HEK293T (cell line): ENCODE results near the gene POLR3GL.

Source experiments
- CTCF ChIA-PET: fragments of 350-600 bp; formaldehyde crosslinking; extraction: SDS; loops from one replicate; lab custom pipeline; 2021; ENCODE audit warnings: antibody characterized with exemption, inconsistent platforms; lab: Yijun Ruan, JAX
- POLR2A ChIA-PET: fragments of 350-600 bp; formaldehyde crosslinking; extraction: SDS; loops from one replicate; lab custom pipeline; 2020; ENCODE audit warnings: antibody characterized with exemption, inconsistent platforms; lab: Yijun Ruan, JAX
- DNase-seq: peaks from one replicate; pipeline ENCODE4 v3.0.0; 2012; ENCODE audit warnings: mixed read lengths; ENCODE audit errors: extremely low spot score
- ARNT ChIP-seq: fragments of 450-650 bp; IDR thresholded peaks from 2 replicates; pipeline ENCODE4 v1.6.1; 2017; ENCODE audit warnings: mild to moderate bottlenecking
- BHLHE40 ChIP-seq: fragments of 450-650 bp; IDR thresholded peaks from 2 replicates; pipeline ENCODE4 v1.6.1; 2016; ENCODE audit warnings: mild to moderate bottlenecking, moderate library complexity, borderline replicate concordance
- CTBP1 ChIP-seq: fragments of 450-650 bp; IDR thresholded peaks from 2 replicates; pipeline ENCODE4 v1.6.1; 2016; ENCODE audit warnings: borderline replicate concordance
- ELF4 ChIP-seq: fragments of 450-650 bp; IDR thresholded peaks from 2 replicates; pipeline ENCODE4 v1.6.1; 2017; ENCODE audit warnings: antibody characterized with exemption
- FOXA1 ChIP-seq: fragments of 450-650 bp; IDR thresholded peaks from 2 replicates; pipeline ENCODE4 v1.6.1; 2016; ENCODE audit warnings: mild to moderate bottlenecking
- FOXK2 ChIP-seq: fragments of 450-650 bp; IDR thresholded peaks from 2 replicates; pipeline ENCODE4 v1.6.1; 2016; ENCODE audit warnings: mild to moderate bottlenecking
- FOXM1 ChIP-seq: fragments of 450-650 bp; IDR thresholded peaks from 2 replicates; pipeline ENCODE4 v1.6.1; 2017; ENCODE audit warnings: mild to moderate bottlenecking, borderline replicate concordance
- HDGF ChIP-seq: fragments of 450-650 bp; IDR thresholded peaks from 2 replicates; pipeline ENCODE4 v1.6.1; 2017; ENCODE audit warnings: antibody characterized with exemption, borderline replicate concordance
- L3MBTL2 ChIP-seq: fragments of 450-650 bp; conservative IDR thresholded peaks from 2 replicates; pipeline ENCODE4 v1.6.1; 2016; ENCODE audit warnings: mild to moderate bottlenecking
- LEF1 ChIP-seq: fragments of 450-650 bp; IDR thresholded peaks from 2 replicates; pipeline ENCODE4 v1.6.1; 2017; ENCODE audit warnings: mild to moderate bottlenecking, borderline replicate concordance
- NFRKB ChIP-seq: fragments of 450-650 bp; IDR thresholded peaks from 2 replicates; pipeline ENCODE4 v1.6.1; 2016; ENCODE audit warnings: mild to moderate bottlenecking, moderate library complexity
- SP1 ChIP-seq: fragments of 450-650 bp; IDR thresholded peaks from 2 replicates; pipeline ENCODE4 v1.6.1; 2017
- SUZ12 ChIP-seq: fragments of 450-650 bp; IDR thresholded peaks from 2 replicates; pipeline ENCODE4 v1.6.1; 2016; ENCODE audit warnings: mild to moderate bottlenecking
- TARDBP ChIP-seq: fragments of 450-650 bp; IDR thresholded peaks from 2 replicates; pipeline ENCODE4 v1.6.1; 2016
- ZNF384 ChIP-seq: fragments of 450-650 bp; IDR thresholded peaks from 2 replicates; pipeline ENCODE4 v1.6.1; 2016
- TF ChIP-seq, protein P1 (sequence below): fragments of 450-650 bp; IDR thresholded peaks from 2 replicates; pipeline ENCODE4 v1.6.1; 2016

POLR3GL gene

DNA sequence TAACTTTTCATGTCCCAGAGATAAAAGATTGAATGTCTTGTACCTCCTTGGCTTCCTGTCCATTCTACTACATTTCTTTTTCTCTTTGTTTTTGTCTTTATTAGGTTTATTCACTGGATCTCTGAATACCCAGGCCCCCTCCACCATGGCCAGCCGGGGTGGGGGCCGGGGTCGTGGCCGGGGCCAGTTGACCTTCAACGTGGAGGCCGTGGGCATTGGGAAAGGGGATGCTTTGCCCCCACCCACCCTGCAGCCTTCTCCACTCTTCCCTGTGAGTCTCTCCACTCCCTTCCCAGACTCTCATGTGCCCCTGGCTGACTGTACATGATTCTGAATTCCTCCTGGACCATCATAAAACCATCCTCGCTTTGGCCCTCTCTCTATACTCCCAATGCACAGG lies 10.2 kb downstream of the POLR3GL start:
- no peak for DNase-seq
- CTCF ChIA-PET: no interaction called here
- POLR2A ChIA-PET: interaction anchor here (0.6 to 1.2 kb wide), 2 partner anchors 17 to 23 kb away, joined by 3 to 4 read pairs; no protein-coding TSS in a partner anchor
- TF ChIP-seq FOXK2 (no peak), HDGF (no peak), SP1 (no peak), ZNF384 (no peak), LEF1 (no peak), CTBP1 (no peak), ELF4 (no peak), NFRKB (no peak), ARNT (no peak)

DNA sequence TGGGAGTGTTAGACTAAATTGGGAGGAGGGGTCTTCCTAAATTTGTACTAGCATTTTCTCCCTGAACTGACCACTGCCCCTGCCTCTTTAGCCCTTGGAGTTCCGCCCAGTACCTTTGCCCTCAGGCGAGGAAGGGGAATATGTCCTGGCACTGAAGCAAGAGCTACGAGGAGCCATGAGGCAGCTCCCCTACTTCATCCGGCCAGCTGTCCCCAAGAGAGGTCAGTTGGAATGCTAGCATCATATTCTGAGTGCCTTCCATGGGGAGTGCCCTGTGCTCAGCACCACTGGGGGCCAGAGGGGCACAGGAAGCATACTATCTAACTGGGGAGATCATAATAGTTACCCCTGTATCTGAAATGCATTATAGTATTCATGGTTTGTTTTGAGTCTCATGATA lies 10.7 kb downstream of the POLR3GL start:
- POLR2A ChIA-PET: interaction anchor here (0.6 to 3.0 kb wide), 3 partner anchors 11 to 22 kb away, joined by 3 to 18 read pairs (median 4); partner anchors contain the start of genes ANKRD34A and POLR3GL
- CTCF ChIA-PET: no interaction called here
- TF ChIP-seq BHLHE40: no peak
- TF ChIP-seq HDGF: no peak
- no peak for TF ChIP-seq FOXA1
- TF ChIP-seq ARNT: no peak
- TF ChIP-seq L3MBTL2: no peak
- TF ChIP-seq SUZ12: no peak
- no peak for TF ChIP-seq SP1
- TF ChIP-seq CTBP1: no peak
- TF ChIP-seq NFRKB: no peak
- TF ChIP-seq, protein P1, sequence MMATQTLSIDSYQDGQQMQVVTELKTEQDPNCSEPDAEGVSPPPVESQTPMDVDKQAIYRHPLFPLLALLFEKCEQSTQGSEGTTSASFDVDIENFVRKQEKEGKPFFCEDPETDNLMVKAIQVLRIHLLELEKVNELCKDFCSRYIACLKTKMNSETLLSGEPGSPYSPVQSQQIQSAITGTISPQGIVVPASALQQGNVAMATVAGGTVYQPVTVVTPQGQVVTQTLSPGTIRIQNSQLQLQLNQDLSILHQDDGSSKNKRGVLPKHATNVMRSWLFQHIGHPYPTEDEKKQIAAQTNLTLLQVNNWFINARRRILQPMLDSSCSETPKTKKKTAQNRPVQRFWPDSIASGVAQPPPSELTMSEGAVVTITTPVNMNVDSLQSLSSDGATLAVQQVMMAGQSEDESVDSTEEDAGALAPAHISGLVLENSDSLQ: no peak
- no peak for TF ChIP-seq TARDBP
- no peak for DNase-seq

DNA sequence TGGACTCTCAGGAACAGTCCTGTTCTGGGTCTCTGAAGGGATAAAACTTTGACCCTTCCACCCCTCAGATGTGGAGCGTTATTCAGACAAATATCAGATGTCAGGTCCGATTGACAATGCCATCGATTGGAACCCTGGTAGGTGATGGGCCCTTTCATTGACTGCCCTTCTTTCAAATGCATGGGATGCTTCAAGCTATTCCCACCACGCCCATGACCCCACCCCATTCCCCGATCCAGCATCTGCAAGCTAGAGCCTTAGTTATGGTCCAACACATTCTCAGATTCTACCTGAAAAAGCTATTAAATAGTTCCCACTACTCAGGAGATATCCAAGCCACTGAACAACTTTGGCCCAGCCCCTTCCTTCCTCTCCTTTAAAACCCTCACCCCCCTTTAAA lies 12.5 kb downstream of the POLR3GL start:
- ChIA-PET CTCF (interaction anchor here (0.7 to 4.6 kb wide), 13 partner anchors 10 to 85 kb away, joined by 3 to 42 read pairs (median 8); partner anchors contain the start of genes ANKRD34A, HJV and POLR3GL), POLR2A (interaction anchor here (0.9 to 8.7 kb wide), 4 partner anchors 13 to 29 kb away, joined by 3 to 115 read pairs (median 36); partner anchors contain the start of genes ANKRD34A, POLR3GL and TXNIP)
- no peak for DNase-seq
- TF ChIP-seq FOXK2 (no peak), ZNF384 (no peak), CTBP1 (no peak), L3MBTL2 (no peak), BHLHE40 (no peak), FOXA1 (no peak), ELF4 (no peak), HDGF (no peak), SUZ12 (no peak), FOXM1 (no peak), NFRKB (no peak), LEF1 (no peak), SP1 (no peak), ARNT (no peak), TARDBP (no peak)
- TF ChIP-seq, protein P1: no peak

DNA sequence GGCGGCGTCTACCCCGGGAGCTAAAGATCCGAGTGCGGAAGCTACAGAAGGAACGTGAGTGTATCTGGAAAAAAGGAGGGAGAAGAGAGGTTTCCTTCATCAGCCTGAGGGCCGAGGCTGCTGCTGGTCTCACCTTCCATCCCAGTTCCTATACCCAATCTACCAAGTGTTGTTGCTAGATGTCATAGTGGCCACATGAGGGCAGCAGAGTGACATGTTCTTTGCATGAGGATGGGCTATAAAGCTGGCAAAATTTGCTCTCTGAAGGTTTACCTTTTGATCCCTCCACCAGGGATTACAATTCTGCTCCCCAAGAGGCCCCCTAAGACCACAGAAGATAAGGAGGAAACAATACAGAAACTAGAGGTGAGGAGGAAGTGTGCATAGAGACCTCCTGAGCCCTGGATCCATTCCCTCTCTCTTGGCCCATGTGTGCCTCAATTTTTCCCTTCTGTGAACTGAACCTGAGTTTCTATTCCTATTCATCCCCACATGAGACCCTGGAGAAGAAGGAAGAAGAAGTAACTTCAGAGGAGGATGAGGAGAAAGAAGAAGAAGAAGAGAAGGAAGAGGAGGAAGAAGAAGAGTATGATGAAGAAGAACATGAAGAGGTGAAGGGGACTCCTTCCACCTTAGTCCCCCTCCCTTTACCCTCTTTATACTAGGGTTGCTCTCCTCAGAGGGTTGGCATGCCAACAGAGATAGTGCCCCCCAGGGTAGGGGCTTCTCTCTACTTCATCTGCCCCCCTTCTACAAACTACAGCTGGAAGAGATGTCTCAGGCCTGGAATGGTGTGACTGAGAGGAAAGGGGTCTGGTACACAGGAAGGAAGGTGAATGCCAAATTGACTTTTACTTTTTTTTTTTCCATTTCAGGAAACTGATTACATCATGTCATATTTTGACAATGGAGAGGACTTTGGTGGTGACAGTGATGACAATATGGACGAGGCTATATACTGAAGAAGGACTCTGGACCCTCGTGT lies 13.3 kb downstream of the POLR3GL start:
- TF ChIP-seq LEF1 (no peak), FOXA1 (no peak), FOXM1 (no peak), ELF4 (no peak), L3MBTL2 (no peak), CTBP1 (no peak), NFRKB (no peak), ARNT (no peak), SUZ12 (no peak), SP1 (no peak), BHLHE40 (no peak), TARDBP (no peak), FOXK2 (no peak), HDGF (no peak)
- TF ChIP-seq, protein P1: no peak
- CTCF ChIA-PET: interaction anchor here (0.7 to 4.6 kb wide), 16 partner anchors 9 to 86 kb away, joined by 3 to 42 read pairs (median 6); partner anchors contain the start of genes ANKRD34A, HJV and POLR3GL
- POLR2A ChIA-PET: interaction anchor here (0.9 to 8.7 kb wide), 6 partner anchors 13 to 59 kb away, joined by 3 to 115 read pairs (median 14); partner anchors contain the start of genes ANKRD34A, POLR3GL and TXNIP
- peak; percentile 83 for DNase-seq

DNA sequence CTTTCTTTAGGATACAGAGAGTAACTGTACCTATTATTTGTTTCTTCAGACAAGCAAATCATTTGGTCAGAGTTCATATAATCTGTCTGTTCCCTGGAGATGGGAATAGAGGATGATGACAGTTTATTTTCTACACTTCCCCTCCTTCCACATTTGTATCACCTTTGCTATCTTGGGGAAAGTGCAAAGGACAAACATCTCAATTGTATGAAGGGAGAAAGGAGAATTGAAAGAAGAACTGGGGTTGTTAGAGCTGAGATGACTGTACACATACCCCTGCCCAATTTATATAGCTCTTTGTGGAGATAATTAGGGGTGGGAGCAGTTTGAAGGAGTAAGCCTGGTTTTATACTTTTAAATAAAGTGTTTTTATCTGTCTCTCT lies 14.0 kb downstream of the POLR3GL start:
- ChIA-PET CTCF (interaction anchor here (1.1 to 4.6 kb wide), 8 partner anchors 9 to 132 kb away, joined by 4 to 42 read pairs (median 11); partner anchors contain the start of genes ANKRD34A, NUDT17 and POLR3GL), POLR2A (interaction anchor here (1.0 to 8.7 kb wide), 9 partner anchors 12 to 61 kb away, joined by 3 to 115 read pairs (median 10); partner anchors contain the start of genes ANKRD34A, POLR3GL, RBM8A and TXNIP)
- TF ChIP-seq ELF4: no peak
- no peak for TF ChIP-seq ZNF384
- TF ChIP-seq FOXM1: no peak
- no peak for TF ChIP-seq HDGF
- TF ChIP-seq LEF1: no peak
- TF ChIP-seq NFRKB: no peak
- TF ChIP-seq CTBP1: no peak
- no peak for TF ChIP-seq SP1
- TF ChIP-seq L3MBTL2: no peak
- no peak for TF ChIP-seq SUZ12
- TF ChIP-seq, protein P1: no peak
- no peak for TF ChIP-seq FOXK2
- no peak for TF ChIP-seq FOXA1
- no peak for TF ChIP-seq TARDBP
- TF ChIP-seq ARNT: no peak
- TF ChIP-seq BHLHE40: no peak
- DNase-seq: no peak
